Prostate gland (tissue), 2 donors: Measurements from ENCODE around the gene PLXNB3.

ENCODE experiments used
- CTCF ChIP-seq, 4 experiments: fragments of 200-600 bp in 2 of 4; fragments of 450-650 bp in 2 of 4; sonication (generic) in 2 of 4; IDR thresholded peaks; 1 replicate in 3 of 4; 2 replicates in 1 of 4; pipeline ENCODE4 v1.5.1; 2016 to 2019; ENCODE audit warnings: antibody characterized with exemption in 4 of 4, mild to moderate bottlenecking in 2 of 4, moderate library complexity in 2 of 4
- POLR2A ChIP-seq: fragments of 450-650 bp; IDR thresholded peaks from one replicate; pipeline ENCODE4 v1.6.1; 2016; ENCODE audit warnings: antibody characterized with exemption, mild to moderate bottlenecking

- TF ChIP-seq CTCF (IDR thresholded peaks at IDR 0.05) (no peak), POLR2A (no peak)
Measured at GRCh38 chrX:153792368-153792767, 28.3 kb downstream of the PLXNB3 start.
